ENCODE data around the gene MAPK14.

The MAPK14 gene

GRCh38 chr6:36102853-36103252 lies 75.2 kb downstream of the MAPK14 start:
- DNase-seq (ENCODE audit: low spot score): no peak

- DNase-seq (ENCODE audit: low spot score): no peak
Measured at GRCh38 chr6:36104836-36105235, 77.2 kb downstream of the MAPK14 start.

- DNase-seq (ENCODE audit: low spot score): no peak
Measured at GRCh38 chr6:36109092-36109491, 81.5 kb downstream of the MAPK14 start.

GRCh38 chr6:36110050-36110449 lies 82.4 kb downstream of the MAPK14 start:
- DNase-seq (ENCODE audit: low spot score): no peak

- no peak for DNase-seq (ENCODE audit: low spot score)
Measured at GRCh38 chr6:36110863-36111262, 83.3 kb downstream of the MAPK14 start.

GRCh38 chr6:36111526-36111925 lies 83.9 kb downstream of the MAPK14 start:
- no peak for DNase-seq (ENCODE audit: low spot score)

GRCh38 chr6:36113049-36113448 lies 85.4 kb downstream of the MAPK14 start:
- DNase-seq (ENCODE audit: low spot score): no peak

- no peak for DNase-seq (ENCODE audit: low spot score)
Measured at GRCh38 chr6:36113703-36114102, 86.1 kb downstream of the MAPK14 start.

- DNase-seq (ENCODE audit: low spot score): no peak
Measured at GRCh38 chr6:36114798-36115408, 87.3 kb downstream of the MAPK14 start.

- no peak for DNase-seq (ENCODE audit: low spot score)
Measured at GRCh38 chr6:36115412-36115811, 87.8 kb downstream of the MAPK14 start.

- DNase-seq (ENCODE audit: low spot score): no peak
Measured at GRCh38 chr6:36116066-36116864, 88.7 kb downstream of the MAPK14 start.

GRCh38 chr6:36116943-36117342 lies 89.3 kb downstream of the MAPK14 start:
- DNase-seq (ENCODE audit: low spot score): no peak

- no peak for DNase-seq (ENCODE audit: low spot score)
Measured at GRCh38 chr6:36117658-36118549, 90.3 kb downstream of the MAPK14 start.

GRCh38 chr6:36118550-36119107 lies 91.0 kb downstream of the MAPK14 start:
- no peak for DNase-seq (ENCODE audit: low spot score)

- DNase-seq (ENCODE audit: low spot score): no peak
Measured at GRCh38 chr6:36119209-36119608, 91.6 kb downstream of the MAPK14 start.

- no peak for DNase-seq (ENCODE audit: low spot score)
Measured at GRCh38 chr6:36120018-36120417, 92.4 kb downstream of the MAPK14 start.

- no peak for DNase-seq (ENCODE audit: low spot score)
Measured at GRCh38 chr6:36120539-36120938, 92.9 kb downstream of the MAPK14 start.

GRCh38 chr6:36120979-36121786 lies 93.6 kb downstream of the MAPK14 start:
- DNase-seq (ENCODE audit: low spot score): no peak

- no peak for DNase-seq (ENCODE audit: low spot score)
Measured at GRCh38 chr6:36121787-36122494, 94.3 kb downstream of the MAPK14 start.

GRCh38 chr6:36122495-36123269 lies 95.1 kb downstream of the MAPK14 start:
- DNase-seq (ENCODE audit: low spot score): no peak

All from SW480 (cell line).